ENCODE data around the gene CDH16.

DNA sequence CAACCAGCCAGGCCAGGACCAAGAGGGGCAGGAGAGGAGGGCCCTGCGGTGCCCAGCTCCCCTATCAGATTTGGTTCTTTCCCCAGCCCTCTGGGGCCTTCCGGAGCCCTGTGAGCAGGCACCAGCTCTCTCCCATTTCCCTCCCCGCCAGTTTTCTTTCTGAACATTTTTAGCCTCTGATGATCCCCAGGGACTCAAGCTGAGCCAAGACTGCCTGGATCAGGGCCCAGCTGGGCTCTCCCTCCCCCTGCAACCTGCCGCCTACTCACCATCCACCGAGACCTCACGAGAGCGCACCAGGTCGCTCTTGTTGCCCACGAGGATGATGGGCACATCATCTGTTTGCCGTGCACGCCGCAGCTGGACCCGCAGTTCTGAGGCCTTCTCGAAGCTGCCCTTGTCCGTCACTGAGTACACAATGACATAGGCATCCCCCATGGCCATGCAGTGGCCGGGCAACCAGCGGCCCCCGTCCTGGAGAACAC is 4.6 kb upstream of the CDH16 start:
- TF ChIP-seq, protein P1, sequence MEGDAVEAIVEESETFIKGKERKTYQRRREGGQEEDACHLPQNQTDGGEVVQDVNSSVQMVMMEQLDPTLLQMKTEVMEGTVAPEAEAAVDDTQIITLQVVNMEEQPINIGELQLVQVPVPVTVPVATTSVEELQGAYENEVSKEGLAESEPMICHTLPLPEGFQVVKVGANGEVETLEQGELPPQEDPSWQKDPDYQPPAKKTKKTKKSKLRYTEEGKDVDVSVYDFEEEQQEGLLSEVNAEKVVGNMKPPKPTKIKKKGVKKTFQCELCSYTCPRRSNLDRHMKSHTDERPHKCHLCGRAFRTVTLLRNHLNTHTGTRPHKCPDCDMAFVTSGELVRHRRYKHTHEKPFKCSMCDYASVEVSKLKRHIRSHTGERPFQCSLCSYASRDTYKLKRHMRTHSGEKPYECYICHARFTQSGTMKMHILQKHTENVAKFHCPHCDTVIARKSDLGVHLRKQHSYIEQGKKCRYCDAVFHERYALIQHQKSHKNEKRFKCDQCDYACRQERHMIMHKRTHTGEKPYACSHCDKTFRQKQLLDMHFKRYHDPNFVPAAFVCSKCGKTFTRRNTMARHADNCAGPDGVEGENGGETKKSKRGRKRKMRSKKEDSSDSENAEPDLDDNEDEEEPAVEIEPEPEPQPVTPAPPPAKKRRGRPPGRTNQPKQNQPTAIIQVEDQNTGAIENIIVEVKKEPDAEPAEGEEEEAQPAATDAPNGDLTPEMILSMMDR (conservative IDR thresholded peaks at IDR 0.05): no peak
- TF ChIP-seq ZFX (IDR thresholded peaks at IDR 0.05): no peak
